HG03439 (cell line): ENCODE results near the gene CD276.
"Not testable (repeated sequence)": the region's sequence is repeated elsewhere in the genome, so short reads cannot be mapped to it uniquely, and the experiment has no call there.

Experiments
- ATAC-seq: cut with Tn5 transposase; IDR thresholded peaks from one replicate; pipeline ENCODE4 v1.9.1; 2021; ENCODE audit warnings: mild to moderate bottlenecking, moderate library complexity; ENCODE audit not compliant: unreplicated experiment

CD276 gene

GRCh38 chr15:73683777-73684580, at the start of gene CD276:
TSS of gene CD276 (plus strand) at chr15:73684383. CDS start at chr15:73699640, 15,257 bp downstream.
- ATAC-seq: no peak

GRCh38 chr15:73637527-73637926, 46.7 kb upstream of the CD276 start:
- ATAC-seq: no peak

- ATAC-seq: not testable (repeated sequence)
These were observed 44.7 kb upstream of the CD276 start for GRCh38 chr15:73639464-73639863.

- no peak for ATAC-seq
These were observed 36.7 kb upstream of the CD276 start for GRCh38 chr15:73647259-73648013.

DNA sequence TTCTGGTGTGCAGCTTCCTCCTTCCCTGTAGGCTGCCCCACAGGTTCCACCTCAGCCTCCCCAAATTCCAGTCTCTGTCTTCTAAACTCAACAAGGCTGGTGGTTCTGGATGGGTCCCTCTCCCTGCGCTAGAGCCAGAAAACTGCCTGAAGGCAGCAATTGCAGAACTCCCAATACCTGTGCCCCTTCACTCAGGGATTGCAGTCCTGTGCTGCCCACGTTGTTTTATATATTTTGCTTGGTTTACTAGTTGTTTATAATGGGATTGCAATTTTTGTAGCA, 36.2 kb upstream of the CD276 start:
- ATAC-seq: no peak

DNA sequence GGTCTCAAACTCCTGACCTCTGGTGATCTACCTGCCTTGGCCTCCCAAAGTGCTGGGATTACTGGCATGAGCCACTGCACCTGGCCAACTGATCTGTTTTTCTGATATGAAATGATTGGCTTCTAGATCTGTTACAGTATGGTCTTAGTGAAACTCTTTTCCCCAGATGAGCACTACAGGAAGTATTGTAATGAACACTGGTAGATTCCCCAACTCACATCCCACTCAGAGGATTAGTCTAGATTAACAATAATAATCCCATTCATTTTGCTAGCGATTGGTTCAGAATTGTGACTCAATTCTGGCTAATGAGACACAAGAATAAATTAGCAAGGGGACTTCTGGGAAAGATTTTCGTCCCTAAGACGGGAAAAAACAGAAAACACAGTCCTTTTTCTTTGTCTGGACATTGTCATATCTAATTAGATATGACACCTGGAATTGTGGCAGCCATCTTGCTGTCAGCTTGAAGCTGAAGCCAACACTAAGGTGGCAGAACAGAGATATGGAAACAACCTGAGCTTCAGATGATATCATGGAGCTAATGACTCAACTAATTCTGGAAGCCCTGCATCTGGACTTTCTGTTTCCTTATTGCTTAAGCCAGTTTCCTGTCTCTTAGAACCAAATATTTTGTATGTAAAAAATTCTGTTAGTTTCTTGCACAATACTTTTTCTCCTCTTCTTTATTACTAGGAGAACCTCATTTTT, 33.6 kb upstream of the CD276 start:
- no peak for ATAC-seq

DNA sequence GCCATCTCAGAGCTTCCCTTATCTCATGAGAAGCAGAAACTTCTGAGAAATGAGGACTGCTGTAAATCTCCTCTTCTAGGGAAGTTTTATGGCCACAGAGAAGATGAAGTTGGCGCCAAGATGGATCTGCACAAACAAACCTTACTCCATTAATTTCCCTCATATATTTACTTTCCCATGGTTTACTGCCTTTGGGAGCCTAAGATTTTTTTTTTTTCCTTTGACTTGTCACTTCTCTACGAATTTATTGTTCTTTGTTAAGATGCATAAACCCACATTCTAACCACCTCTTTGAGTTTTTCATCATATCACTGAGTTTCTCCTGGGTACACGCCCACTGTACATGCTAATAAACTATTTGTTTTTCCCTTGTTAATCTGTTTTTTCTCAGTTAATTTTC, 29.5 kb upstream of the CD276 start:
- no peak for ATAC-seq

GRCh38 chr15:73655724-73656123, 28.5 kb upstream of the CD276 start:
- no peak for ATAC-seq

- ATAC-seq: no peak
These were observed 25.5 kb upstream of the CD276 start for GRCh38 chr15:73658645-73659044.

DNA sequence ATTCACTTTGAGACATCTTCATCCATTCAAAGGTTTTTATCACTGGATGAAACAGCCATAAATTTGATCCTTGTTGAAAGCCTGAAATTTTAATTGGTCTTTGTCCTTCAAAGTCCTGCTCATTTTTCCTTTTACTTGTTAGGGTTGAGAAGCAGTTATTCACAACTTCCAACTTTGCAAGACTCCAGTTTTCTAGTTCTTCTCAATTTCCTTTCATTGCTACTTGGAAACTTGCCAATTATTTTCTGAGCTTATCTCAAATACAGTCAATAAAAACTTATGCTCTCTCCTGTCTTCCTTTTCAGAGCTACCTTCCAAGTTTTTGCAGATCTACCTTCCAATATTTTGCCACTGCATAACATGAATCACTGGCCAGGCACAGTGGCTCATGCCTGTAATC, 23.7 kb upstream of the CD276 start:
- ATAC-seq: no peak

DNA sequence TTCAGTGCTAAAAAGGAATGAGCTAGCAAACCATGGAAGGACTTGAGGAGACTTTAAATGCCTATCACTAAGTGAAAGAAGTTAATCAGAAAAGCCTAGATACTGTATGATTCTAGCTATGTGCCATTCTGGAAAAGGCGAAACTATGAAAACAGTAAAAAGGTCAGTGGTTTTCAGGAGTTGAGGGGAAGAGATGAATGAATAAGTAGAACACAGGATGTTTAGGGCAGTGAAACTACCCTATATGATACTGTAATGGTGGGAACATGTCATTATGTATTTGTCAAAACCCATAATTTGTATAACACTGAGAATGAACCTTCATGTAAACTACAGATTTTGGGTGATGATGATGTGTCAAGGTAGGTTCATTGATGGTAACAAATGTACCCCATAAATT, 9.6 kb upstream of the CD276 start:
- no peak for ATAC-seq

GRCh38 chr15:73677146-73677607, 7.0 kb upstream of the CD276 start:
- no peak for ATAC-seq

GRCh38 chr15:73677733-73678132, 6.5 kb upstream of the CD276 start:
- no peak for ATAC-seq

DNA sequence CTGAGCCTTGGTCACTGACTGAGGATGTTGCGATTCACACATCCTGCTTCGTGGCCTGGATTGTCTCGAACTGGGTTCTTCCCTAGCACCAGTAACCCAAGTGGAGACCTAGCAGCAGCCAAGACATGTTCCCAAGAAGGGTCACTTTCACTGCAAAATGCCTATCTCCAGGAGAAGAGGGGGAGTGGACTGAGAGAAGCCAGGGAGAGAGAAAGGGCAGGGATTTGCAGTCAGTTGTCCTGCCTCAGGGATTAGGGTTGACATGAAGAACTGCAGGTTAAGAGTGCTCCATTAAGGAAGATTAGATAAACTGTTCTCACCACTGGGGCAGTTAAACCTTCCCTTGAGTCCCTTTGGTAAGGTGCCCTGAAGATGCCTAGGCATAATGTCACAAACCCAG, 5.7 kb upstream of the CD276 start:
- ATAC-seq: no peak

DNA sequence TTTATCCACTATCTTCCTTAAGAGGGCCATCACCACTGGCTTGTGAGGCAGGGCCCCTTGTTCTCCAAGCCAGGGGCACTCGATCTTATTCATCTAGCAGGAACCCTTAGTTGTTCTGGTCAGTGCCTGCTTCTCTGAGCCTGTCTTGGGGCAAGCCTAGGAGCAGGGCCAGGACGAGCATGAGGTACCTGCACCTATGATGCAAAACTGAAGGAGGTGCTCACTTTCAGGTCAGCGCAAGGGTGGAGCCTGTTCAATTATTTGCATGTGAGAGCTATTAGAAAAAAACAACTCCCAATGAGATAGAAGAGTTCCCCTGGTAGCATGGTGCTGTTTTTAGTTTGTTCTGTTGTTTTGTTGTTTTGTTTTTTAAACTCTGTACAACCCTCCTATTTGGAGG, 5.0 kb upstream of the CD276 start:
- no peak for ATAC-seq

- ATAC-seq: no peak
These were observed 4.2 kb upstream of the CD276 start for GRCh38 chr15:73679964-73680363.

DNA sequence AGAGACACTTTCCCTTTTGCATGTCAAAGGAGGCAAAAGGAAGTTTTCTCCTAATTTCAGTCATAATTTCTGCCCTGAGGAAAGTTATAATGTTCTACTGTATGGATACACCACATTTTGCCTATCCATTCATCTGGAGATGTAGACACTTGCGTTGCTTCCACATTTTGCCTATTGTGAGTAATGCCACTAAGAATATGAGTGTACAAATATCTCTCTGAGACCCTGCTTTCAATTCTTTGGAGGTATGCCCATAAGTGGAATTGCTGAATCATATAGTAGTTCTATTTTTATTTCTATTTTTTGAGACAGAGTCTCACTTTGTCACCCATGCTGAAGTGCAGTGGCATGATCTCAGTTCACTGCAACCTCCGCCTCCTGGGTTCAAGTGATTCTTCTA, 3.6 kb upstream of the CD276 start:
- ATAC-seq: no peak

- no peak for ATAC-seq
These were observed 3.1 kb upstream of the CD276 start for GRCh38 chr15:73681063-73681462.

DNA sequence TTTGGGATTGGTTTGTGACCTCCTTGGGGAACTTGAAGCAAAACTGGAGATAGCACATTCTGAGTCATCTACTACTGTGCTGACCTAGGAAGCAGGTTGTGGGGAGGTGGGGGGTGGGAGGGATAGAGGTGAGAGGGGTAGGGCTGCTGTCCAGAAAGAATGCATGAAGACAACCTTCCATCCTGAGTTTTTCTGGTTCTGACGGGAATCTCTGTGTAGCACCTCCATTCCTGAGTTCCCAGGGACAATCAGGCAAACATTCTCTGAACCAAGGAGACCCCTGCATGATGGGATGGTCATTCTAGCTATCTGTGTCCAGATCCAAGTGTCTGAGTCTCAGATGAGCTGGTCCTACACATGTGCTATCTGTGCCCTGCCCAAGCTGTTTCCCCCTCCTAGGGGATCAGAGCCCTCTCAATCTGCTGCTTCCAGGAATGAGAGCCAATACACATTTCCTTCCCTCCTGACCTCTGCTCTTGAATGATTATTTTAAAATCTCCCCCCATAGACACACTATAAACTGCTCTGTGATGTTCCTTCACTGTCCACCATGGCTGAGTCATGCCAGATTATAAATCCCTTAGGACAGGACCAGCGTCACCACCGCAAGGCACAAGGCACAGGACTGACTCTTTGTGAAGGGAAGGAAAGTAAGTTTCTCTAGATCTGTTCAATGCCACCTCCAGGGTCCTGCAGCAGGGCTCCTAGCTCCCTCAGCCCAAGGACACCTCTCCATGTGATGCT, 2.2 kb upstream of the CD276 start:
- no peak for ATAC-seq

DNA sequence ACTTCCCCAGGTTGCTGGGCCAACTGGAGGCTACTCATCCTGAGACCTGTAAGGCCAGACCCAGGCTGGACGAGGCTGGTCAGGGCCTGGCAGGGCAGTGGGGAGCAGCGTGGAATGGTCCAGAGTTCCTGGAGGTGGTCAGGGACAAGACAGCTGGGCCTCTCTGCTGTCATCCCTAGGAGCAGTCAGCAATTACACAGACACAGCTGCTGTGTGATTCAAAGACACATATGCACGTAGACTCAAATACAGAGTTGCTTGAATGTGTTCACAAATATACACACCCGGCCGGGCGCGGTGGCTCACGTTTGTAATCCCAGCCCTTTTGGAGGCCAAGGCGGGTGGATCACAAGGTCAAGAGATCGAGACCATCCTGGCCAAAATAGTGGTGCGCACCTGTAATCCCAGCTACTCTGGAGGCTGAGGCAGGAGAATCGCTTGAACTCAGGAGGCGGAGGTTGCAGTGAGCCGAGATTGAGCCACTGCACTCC, 1.5 kb upstream of the CD276 start:
- no peak for ATAC-seq

GRCh38 chr15:73683257-73683776, 866 bp upstream of the CD276 start:
- no peak for ATAC-seq
